Epithelial cell of proximal tubule (primary cell): Measurements from ENCODE around the gene ITGA8. TPM values are rescaled to one million over a fixed set of nuclear protein-coding genes. Genes with fewer than 3 reads are reported as not detected.

Experiments used
- DNase-seq: peaks from one replicate; pipeline ENCODE4 v3.0.0-alpha.2; 2011; ENCODE audit warnings: low read depth
- H3K4me3 ChIP-seq: 2 replicates; pipeline ENCODE4 v1.5.1; 2011; ENCODE audit warnings: low read depth, mild to moderate bottlenecking, low read length
- CTCF ChIP-seq: conservative IDR thresholded peaks from 2 replicates; pipeline ENCODE4 v1.5.1; 2012; ENCODE audit warnings: low read depth, mild to moderate bottlenecking, low read length
- total RNA-seq: library from RNA; depleted of rRNA; stranded (reverse); fragments of >200 nt; gene quantifications from 2 replicates; pipeline ENCODE4 v1.2.3, GENCODE V29; 2015

Gene ITGA8
- total RNA-seq, 1 donor from 2014 or later: 0.06 TPM

GRCh38 chr10:15742836-15743235 is 23.1 kb upstream of the ITGA8 start:
- no peak for DNase-seq
- no peak overlapping the region for H3K4me3 ChIP-seq
- TF ChIP-seq CTCF: no peak

- H3K4me3 ChIP-seq: no peak overlapping the region
- no peak for DNase-seq
- no peak for TF ChIP-seq CTCF
Observed at GRCh38 chr10:15742102-15742501, 22.4 kb upstream of the ITGA8 start.

- H3K4me3 ChIP-seq: no peak overlapping the region
- no peak for TF ChIP-seq CTCF
- DNase-seq: no peak
Observed at GRCh38 chr10:15741581-15741980, 21.9 kb upstream of the ITGA8 start.

- H3K4me3 ChIP-seq: no peak overlapping the region
- TF ChIP-seq CTCF: no peak
- DNase-seq: no peak
Observed at GRCh38 chr10:15740261-15740660, 20.5 kb upstream of the ITGA8 start.

GRCh38 chr10:15739254-15739970 is 19.7 kb upstream of the ITGA8 start:
- H3K4me3 ChIP-seq: no peak overlapping the region
- TF ChIP-seq CTCF: no peak
- DNase-seq: no peak

- DNase-seq: no peak
- no peak overlapping the region for H3K4me3 ChIP-seq
- no peak for TF ChIP-seq CTCF
Observed at GRCh38 chr10:15738270-15738925, 18.7 kb upstream of the ITGA8 start.

GRCh38 chr10:15737656-15738055 is 17.9 kb upstream of the ITGA8 start:
- no peak overlapping the region for H3K4me3 ChIP-seq
- TF ChIP-seq CTCF: no peak
- no peak for DNase-seq
